AG04449 (cell line): ENCODE results near the gene NUTF2.

Source experiments
- CTCF ChIA-PET: fragments of 350-600 bp; formaldehyde crosslinking; extraction: SDS; loops from one replicate; lab custom pipeline; 2021; ENCODE audit warnings: antibody characterized with exemption; lab: Yijun Ruan, JAX
- POLR2A ChIA-PET: fragments of 400-600, 350-600 bp; formaldehyde crosslinking; extraction: SDS; loops from one replicate; lab custom pipeline; 2020; ENCODE audit warnings: antibody characterized with exemption, inconsistent platforms; lab: Yijun Ruan, JAX
- DNase-seq: peaks from one replicate; pipeline ENCODE4 v3.0.0-alpha.2; 2010; ENCODE audit warnings: low read depth, low spot score
- H3K4me3 ChIP-seq: 2 replicates; pipeline ENCODE4 v1.5.1; 2011; ENCODE audit warnings: low read depth, mild to moderate bottlenecking, control low read depth, low read length
- CTCF ChIP-seq: IDR thresholded peaks from one replicate; pipeline ENCODE4 v1.5.1; 2011; ENCODE audit warnings: mild to moderate bottlenecking, moderate library complexity, low read length, control low read depth, inconsistent platforms; ENCODE audit not compliant: insufficient read depth; ENCODE audit errors: missing control alignments

The NUTF2 gene

GRCh38 chr16:67915831-67916723, 69.3 kb downstream of the NUTF2 start:
- no peak for DNase-seq
- CTCF ChIA-PET: interaction anchor here (0.6 to 2.5 kb wide), 7 partner anchors 11 to 395 kb away, joined by 3 to 14 read pairs (median 4); partner anchors contain the start of gene CTCF
- no peak overlapping the region for H3K4me3 ChIP-seq
- POLR2A ChIA-PET: no interaction called here
- TF ChIP-seq CTCF: no peak

- CTCF ChIA-PET: interaction anchor here (0.9 to 2.9 kb wide), 7 partner anchors 10 to 101 kb away, joined by 3 to 14 read pairs (median 6); partner anchors contain the start of gene NRN1L
- POLR2A ChIA-PET: interaction anchor here (1.2 kb wide), 1 partner anchor 18 kb away, joined by 6 read pairs; no protein-coding TSS in a partner anchor
- no peak for TF ChIP-seq CTCF
- no peak overlapping the region for H3K4me3 ChIP-seq
- DNase-seq: no peak
Measured at GRCh38 chr16:67917140-67917851, 70.6 kb downstream of the NUTF2 start.

- POLR2A ChIA-PET: interaction anchor here (1.2 kb wide), 1 partner anchor 18 kb away, joined by 6 read pairs; no protein-coding TSS in a partner anchor
Measured at GRCh38 chr16:67917852-67918236, 71.1 kb downstream of the NUTF2 start.

GRCh38 chr16:67919622-67920221, 73.0 kb downstream of the NUTF2 start:
- ChIA-PET POLR2A (no interaction called here), CTCF (interaction anchor here (1.0 to 2.9 kb wide), 10 partner anchors 9 to 399 kb away, joined by 3 to 14 read pairs (median 5); partner anchors contain the start of genes NRN1L and PSMB10)
- H3K4me3 ChIP-seq: no peak overlapping the region
- DNase-seq: no peak
- TF ChIP-seq CTCF: no peak

More at GRCh38 chr16:67917852-67918236, 71.1 kb downstream of the NUTF2 start:
- CTCF ChIA-PET: interaction anchor here (0.9 to 2.9 kb wide), 7 partner anchors 10 to 103 kb away, joined by 3 to 14 read pairs (median 7); partner anchors contain the start of gene NRN1L
- H3K4me3 ChIP-seq: no peak overlapping the region; the same call in 1 of the 2 replicates
- no peak for TF ChIP-seq CTCF
- peak; percentile 44 for DNase-seq
